ENCODE measurements around the gene TMEM150B.

DNA sequence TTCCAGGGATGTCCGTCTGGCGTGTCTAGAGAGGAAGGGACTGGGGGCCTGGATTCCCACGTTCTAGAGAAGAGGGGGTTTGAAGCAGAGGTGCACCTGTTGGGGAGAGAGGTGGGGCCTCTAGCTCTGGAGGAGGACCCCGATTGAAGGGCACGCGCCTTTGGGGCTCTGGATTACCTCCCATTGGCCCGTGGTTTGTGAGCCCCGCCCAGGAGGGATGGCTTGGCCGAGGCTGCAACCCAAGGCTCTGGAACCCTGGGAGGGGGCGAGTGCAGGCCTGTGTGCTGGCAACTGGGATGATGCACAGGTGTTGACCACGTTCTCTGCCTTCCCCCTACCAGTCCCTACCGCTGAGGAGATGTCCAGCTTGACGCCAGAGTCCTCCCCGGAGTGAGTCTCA lies 20.2 kb downstream of the TMEM150B start:
- TF ChIP-seq EZH2 (IDR thresholded peaks at IDR 0.05; ENCODE audit: borderline replicate concordance, low read length): no peak
- TF ChIP-seq, protein P1, sequence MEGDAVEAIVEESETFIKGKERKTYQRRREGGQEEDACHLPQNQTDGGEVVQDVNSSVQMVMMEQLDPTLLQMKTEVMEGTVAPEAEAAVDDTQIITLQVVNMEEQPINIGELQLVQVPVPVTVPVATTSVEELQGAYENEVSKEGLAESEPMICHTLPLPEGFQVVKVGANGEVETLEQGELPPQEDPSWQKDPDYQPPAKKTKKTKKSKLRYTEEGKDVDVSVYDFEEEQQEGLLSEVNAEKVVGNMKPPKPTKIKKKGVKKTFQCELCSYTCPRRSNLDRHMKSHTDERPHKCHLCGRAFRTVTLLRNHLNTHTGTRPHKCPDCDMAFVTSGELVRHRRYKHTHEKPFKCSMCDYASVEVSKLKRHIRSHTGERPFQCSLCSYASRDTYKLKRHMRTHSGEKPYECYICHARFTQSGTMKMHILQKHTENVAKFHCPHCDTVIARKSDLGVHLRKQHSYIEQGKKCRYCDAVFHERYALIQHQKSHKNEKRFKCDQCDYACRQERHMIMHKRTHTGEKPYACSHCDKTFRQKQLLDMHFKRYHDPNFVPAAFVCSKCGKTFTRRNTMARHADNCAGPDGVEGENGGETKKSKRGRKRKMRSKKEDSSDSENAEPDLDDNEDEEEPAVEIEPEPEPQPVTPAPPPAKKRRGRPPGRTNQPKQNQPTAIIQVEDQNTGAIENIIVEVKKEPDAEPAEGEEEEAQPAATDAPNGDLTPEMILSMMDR (IDR thresholded peaks at IDR 0.05; ENCODE audit: low read length): no peak

Data from OCI-LY1 (cell line).